ENCODE data around the gene OR9A4. TPM values are rescaled to one million over a fixed set of nuclear protein-coding genes. Genes with fewer than 3 reads are reported as not detected.
"Not testable (repeated sequence)": the region's sequence is repeated elsewhere in the genome, so short reads cannot be mapped to it uniquely, and the experiment has no call there.

The OR9A4 gene, protein sequence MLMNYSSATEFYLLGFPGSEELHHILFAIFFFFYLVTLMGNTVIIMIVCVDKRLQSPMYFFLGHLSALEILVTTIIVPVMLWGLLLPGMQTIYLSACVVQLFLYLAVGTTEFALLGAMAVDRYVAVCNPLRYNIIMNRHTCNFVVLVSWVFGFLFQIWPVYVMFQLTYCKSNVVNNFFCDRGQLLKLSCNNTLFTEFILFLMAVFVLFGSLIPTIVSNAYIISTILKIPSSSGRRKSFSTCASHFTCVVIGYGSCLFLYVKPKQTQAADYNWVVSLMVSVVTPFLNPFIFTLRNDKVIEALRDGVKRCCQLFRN
- not detected for polyA plus RNA-seq (2012; ENCODE audit: insufficient read depth, insufficient read length)

DNA sequence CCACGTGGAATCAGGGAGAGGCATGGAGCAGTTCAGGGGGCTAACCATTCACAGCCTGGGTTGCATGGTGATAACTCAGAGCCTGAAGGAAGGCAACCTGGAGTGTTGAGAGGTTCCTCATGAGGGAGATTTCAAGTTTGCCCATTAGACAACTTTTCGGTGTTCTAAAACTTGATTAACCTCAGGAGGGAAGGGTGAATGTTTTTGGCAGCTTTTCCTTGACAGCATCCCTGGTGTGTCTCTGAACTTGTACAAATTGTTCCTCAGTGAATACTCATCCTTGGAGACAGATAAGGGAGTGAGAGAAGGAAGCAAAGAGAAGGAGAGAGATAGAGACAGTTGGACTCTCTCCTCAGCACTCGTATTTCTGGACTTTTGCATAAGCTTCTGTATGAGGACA is at the start of gene OR9A4:
TSS of gene OR9A4 (plus strand) at position 301 of the 400 bp plus-strand sequence. CDS start 2,477 bp downstream, outside the sequence.
- no peak within 1 kb of the TSS for H3K4me3 ChIP-seq (ENCODE audit: low read length)
- no peak for DNase-seq (ENCODE audit: low read depth, low spot score)

DNA sequence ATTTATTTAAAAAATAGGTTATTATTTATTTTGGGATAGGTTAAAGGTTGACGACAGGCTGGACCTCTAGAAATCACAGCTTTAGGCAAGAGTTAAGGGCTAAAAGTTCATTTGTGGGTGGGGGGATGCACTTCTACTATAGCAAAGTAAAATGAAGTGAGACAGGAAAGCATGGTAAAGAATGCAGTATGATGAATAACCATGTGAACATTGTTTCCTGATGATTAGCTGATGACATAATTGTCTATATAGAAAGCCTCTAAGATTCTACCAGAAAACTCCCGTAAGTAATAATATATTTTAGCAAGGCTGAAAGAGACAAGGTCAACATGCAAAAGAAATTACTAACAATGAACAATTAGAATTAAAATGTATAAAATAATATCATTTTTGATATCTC is 49.2 kb upstream of the OR9A4 start:
- DNase-seq (ENCODE audit: low read depth, low spot score), result no peak
- no peak overlapping the region for H3K4me3 ChIP-seq (ENCODE audit: low read length)

DNA sequence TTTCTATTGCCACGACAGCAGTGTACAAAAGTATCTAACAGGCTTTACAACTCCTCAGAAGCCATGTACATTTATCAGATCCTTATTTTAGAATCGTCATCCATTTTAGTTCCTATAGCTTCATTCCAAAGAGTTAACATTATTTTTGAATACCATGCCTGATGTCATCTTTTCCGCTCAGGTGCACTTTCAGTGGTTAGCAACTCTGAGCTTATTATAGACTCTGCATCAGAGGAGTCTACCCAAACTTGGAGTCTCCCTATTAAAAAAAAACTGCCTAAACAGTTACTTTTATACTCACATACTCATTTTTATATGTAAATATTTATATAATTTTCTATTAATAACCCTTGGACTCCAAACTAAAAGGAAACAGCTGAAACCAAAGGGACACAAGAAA is 43.3 kb upstream of the OR9A4 start:
- no peak overlapping the region for H3K4me3 ChIP-seq (ENCODE audit: low read length)
- no peak for DNase-seq (ENCODE audit: low read depth, low spot score)

DNA sequence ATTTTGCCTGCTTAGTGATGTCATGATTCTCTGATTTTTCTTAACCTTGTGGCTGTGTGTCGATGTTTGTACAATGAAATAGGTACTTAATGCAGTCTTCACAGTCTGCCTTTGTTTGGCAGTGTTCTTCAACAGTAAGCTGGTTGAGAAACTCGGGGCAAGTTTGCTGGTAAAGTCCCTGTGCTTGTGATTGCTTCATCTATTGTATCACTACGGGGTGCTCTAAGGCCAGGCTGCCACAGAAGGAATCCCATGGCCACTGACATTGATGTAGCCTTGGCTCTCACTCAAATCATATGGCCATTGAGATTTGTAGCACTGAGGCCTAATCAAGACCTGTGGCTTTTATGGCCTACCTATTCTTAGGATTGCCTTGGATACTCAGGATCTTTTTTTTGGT is 41.4 kb upstream of the OR9A4 start:
- no peak overlapping the region for H3K4me3 ChIP-seq (ENCODE audit: low read length)
- no peak for DNase-seq (ENCODE audit: low read depth, low spot score)

DNA sequence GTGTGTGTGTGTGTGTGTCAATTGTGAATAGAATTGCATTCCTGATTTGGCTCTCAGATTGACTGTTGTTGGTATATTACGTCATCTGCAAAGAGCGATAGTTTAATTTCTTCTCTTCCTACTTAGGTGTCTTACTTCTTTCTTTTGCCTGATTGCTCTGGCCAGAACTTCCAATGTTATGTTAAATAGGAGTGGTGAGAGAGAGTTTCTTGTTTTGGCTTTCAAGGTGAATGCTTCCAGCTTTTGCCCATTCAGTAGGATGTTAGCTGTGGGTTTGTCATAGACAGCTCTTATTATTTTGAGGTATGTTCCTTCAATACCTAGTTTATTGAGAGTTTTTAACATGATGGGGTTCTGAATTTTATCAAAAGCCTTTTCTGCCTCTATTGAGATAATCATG is 40.7 kb upstream of the OR9A4 start:
- no peak overlapping the region for H3K4me3 ChIP-seq (ENCODE audit: low read length)
- DNase-seq (ENCODE audit: low read depth, low spot score), result no peak

DNA sequence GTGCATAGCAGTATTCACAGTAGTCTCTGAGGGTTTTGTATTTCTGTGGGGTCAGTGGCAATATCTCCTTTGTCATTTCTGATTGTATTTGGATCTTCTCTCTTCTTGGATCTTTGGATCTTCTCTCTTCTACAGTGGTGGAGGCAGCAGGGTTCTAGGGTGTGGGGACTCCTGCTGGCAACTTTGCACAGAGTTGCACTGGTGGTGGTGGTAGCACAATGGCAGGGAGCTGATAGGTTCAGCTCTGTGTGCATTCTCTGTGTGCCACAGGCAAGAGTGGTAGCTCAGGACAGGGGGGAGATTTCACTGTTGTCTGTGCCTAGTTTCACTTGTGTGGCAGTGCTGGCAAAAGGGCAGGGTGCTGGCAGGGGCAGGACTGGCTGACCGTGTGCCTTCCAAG is 39.8 kb upstream of the OR9A4 start:
- DNase-seq (ENCODE audit: low read depth, low spot score), result no peak
- H3K4me3 ChIP-seq (ENCODE audit: low read length), result no peak overlapping the region

DNA sequence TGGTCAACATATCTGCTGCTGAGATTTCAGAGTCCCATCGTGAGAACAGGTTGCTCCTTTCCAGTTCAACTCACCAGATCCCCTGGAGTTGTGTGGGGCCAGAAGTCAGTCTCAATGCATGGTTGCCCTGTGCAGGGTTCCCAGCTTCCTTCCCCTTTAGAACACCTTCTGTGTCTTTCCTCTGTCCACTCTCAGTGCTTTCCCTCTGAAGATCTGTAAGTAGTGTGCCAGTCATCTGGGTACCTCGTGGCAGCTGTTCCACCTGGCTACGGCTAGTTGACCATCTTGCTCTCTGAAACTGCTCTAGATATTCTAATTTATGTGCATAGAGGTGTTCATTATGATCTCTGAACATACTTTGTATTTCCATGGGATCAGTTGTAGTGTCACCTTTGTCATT is 38.8 kb upstream of the OR9A4 start:
- H3K4me3 ChIP-seq (ENCODE audit: low read length), result no peak overlapping the region

DNA sequence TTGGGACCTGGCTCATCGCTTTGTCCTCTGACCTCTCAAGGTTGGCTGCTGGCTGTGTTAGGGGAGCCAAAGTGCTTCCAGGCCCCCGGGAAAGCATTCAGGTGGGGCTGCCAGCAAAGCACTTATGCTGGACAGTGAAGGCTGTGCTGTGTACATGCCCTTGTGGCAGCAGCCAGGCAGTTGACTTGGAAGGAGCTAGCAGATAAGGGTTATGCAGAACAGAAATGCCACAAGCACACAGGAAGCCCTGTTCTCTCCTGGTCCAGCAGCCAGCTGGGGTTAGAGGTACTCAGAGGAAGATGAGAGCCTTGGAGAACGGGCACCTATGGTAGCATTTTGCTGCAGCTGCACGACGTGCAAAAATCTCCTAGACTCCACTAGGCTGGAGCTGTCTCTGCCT is 35.2 kb upstream of the OR9A4 start:
- H3K4me3 ChIP-seq (ENCODE audit: low read length), result no peak overlapping the region
- DNase-seq (ENCODE audit: low read depth, low spot score), result no peak

More for the DNA sequence above, 38.8 kb upstream of the OR9A4 start:
- no peak for DNase-seq (ENCODE audit: low read depth, low spot score)

DNA sequence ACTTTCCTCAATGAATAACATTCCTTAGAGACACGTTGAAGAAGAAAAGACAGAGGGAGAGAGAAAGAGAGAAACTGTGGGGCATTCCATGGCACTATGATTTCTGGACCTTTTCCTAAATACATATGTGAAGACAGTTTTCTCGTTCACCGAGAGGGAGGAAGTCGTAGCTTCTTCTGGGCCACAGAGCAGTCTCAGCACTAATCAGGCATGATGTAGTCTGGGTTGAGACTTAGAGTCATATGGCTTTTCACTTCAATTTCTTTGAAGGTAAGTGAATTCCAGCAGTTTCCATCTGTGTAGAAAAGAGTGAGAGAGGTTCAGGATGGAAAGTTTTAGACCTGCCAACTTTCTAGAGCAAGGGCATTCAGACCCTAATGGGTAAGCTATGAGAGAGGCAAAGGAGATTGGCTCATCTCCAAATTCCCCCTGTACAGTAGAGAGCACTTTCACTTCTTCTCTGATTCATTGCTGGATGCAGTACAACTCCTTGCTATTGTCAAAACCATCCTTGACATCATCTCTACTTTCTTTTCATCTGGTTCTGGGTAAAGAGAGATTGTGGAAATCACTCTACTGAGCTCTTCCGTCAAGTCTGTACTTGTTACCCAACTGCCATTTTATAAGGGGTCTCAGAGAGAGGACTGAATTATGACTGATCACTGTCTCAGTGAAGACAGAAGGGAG is 31.5 kb upstream of the OR9A4 start:
- H3K4me3 ChIP-seq (ENCODE audit: low read length), result no peak overlapping the region
- no peak for DNase-seq (ENCODE audit: low read depth, low spot score)

DNA sequence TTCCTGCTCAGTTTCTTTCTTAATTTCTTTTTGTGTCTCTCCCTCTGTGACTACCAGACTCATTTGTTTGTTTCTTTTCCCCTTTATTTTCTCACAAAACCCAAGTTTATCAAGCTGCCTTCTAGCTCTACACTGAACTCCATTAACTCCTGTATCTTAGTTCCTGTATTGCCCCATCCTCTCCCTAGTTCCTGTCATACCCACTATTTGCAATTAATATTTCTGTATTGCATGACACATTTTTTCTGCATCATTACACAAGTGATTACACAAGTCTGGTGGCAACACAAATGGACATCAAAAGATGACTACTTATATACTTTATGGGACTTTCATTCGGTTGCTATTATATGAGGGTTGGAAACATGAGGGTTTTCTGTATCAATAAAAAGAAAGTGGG is 26.9 kb upstream of the OR9A4 start:
- DNase-seq (ENCODE audit: low read depth, low spot score), result no peak
- no peak overlapping the region for H3K4me3 ChIP-seq (ENCODE audit: low read length)

DNA sequence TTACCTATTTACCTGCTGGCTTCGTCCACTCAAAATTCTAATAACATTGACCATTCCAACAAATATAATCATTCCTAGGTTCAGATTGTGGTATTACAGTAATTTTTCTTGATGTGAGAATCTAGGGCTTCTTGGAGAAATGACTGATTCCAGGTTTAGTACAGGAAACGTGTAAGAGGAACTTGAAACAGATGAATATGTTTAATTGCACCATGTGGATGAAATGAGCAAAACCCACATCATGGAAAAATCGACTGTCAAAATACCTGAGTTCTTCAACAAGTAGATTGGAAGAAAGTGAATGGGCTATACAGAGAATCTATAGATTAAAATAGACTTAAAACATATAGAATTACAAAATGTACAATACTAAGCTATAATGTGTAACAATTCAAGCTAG is 24.9 kb upstream of the OR9A4 start:
- no peak overlapping the region for H3K4me3 ChIP-seq (ENCODE audit: low read length)
- DNase-seq (ENCODE audit: low read depth, low spot score), result no peak

DNA sequence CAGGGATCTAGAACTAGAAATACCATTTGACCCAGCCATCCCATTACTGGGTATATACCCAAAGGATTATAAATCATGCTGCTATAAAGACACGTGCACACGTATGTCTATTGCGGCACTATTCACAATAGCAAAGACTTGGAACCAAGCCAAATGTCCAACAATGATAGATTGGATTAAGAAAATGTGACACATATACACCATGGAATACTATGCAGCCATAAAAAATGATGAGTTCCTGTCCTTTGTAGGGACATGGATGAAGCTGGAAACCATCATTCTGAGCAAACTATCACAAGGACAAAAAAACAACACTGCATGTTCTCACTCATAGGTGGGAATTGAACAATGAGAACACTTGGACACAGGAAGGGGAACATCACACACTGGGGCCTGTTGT is 16.8 kb upstream of the OR9A4 start:
- DNase-seq (ENCODE audit: low read depth, low spot score); H3K4me3 ChIP-seq (ENCODE audit: low read length): not testable (repeated sequence)

DNA sequence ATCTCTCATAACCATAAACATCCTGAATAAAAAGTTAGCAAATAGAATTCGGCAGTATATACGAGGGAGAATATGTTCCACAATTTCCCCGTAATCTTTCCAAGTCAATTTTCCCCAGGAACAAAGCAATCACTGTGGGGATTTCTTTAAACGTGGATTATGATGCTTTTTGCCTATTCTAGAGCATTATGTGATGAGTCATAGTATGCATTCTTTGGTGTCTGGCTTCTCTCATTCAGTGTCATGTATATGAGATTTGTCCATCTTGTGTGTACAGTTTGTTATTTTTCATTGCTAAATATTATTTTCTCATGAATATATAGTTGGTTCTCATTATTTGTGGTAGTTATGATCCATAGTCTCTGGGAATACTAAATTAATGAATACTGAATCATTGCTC is 9.9 kb upstream of the OR9A4 start:
- DNase-seq (ENCODE audit: low read depth, low spot score), result no peak

DNA sequence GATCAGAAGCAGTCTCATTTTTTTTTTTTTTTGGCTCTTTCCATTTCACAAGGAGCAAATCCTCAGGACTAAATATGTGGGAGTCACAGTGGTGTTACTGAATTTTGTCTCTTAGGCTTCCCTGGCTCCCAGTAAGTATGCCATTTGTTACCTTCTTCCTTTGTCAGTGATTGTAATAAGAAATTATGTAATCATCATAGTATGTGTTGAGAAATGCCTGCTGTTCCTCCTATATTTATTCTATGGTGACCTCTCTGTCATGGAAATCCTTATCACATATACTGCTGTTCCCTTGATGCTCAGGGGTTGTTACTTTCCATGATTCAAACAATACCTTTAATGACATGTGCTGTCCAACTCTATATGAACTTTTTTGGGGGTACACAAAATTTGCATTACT is 4.8 kb upstream of the OR9A4 start:
- no peak overlapping the region for H3K4me3 ChIP-seq (ENCODE audit: low read length)
- no peak for DNase-seq (ENCODE audit: low read depth, low spot score)

More for the DNA sequence above, 9.9 kb upstream of the OR9A4 start:
- no peak overlapping the region for H3K4me3 ChIP-seq (ENCODE audit: low read length)

DNA sequence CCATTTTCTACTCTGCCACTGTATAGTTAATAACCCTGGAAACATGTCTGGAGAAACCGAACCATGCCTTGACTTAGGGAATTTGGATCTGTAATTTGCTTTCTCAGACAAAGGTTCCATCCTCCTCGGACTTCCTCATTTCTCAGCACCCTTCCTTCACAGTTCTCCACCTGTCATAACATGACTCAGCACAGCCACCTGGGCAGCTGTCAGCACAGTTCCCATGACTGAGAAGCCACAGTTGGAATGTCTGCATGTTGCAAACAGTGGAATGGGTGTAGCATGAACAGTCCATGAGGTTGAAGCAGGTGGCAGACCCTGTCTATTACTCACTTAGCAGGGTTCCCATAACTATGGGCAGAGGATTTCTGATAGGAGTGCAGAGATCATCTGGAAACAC is 634 bp upstream of the OR9A4 start:
- DNase-seq (ENCODE audit: low read depth, low spot score), result no peak
- no peak overlapping the region for H3K4me3 ChIP-seq (ENCODE audit: low read length)

DNA sequence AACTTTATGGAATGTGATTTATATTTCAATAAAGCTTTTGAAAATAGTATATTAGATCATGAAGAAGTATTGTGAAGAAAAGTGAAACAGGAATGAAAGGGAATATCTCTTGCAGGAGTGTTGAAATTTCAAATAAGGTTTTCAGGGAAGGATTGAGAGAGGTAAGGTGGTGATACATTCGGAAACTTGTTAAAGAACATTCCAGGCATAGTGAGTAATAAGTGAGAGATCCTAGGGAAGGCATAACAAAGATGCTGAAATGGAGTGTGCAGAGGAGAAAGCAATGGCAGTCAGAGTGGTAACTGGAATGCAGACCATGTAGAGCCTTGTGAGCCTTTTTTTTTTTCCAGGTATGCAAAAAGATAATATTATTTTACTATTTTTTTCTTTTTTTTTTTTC is 4.1 kb downstream of the OR9A4 start:
- H3K4me3 ChIP-seq (ENCODE audit: low read length), result no peak overlapping the region
- DNase-seq (ENCODE audit: low read depth, low spot score), result no peak

DNA sequence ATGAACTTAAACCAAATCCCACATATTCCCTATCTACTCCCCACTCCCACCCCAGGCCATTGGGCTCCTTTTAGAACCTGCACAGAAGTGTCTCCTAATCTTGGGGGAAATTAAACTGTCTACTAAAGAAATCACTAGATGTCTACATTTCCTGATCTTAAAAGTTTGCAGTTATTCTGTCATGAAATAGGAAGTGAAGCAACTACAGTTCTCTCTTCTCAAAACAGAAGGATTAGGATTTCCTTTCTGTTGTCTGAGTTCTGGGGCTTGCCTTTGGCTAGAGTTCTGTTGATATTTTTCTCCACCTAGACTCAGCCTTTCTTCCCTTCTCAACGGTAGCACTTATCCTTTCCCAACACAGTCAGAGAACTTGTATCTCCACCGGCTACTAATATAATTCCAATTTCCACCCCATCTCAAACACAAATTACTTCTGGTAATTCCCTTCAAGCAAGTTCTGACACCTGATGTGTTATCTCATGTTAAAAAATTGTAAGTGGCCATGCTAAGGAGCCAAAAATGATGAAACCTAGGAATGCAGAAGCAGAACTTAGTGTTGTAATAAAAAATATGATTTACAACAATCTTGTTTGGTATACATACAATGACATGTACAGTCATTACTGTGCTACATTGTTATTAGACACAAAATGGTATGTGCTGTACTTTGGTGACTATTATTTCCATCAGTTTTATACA is 12.1 kb downstream of the OR9A4 start:
- no peak for DNase-seq (ENCODE audit: low read depth, low spot score)

DNA sequence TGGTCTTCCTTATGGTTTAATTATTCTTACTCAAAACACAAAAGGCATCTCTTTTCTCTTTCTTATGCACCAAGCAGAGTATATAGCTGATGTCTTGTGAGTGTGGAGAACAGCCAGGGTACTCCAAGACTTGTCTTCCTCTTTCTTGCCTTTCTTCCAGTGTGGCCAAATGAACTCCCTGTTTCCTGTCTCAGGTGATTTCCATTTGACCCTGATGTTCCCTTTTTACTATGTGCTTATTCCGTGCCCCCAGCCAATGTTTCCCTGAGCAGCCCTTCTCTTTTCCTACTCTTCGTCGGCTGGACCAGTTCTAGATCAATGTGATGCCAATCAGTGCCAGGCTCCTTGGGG is 12.6 kb downstream of the OR9A4 start:
- no peak for DNase-seq (ENCODE audit: low read depth, low spot score)
- no peak overlapping the region for H3K4me3 ChIP-seq (ENCODE audit: low read length)

More for the DNA sequence above, 12.1 kb downstream of the OR9A4 start:
- H3K4me3 ChIP-seq (ENCODE audit: low read length), result no peak overlapping the region

DNA sequence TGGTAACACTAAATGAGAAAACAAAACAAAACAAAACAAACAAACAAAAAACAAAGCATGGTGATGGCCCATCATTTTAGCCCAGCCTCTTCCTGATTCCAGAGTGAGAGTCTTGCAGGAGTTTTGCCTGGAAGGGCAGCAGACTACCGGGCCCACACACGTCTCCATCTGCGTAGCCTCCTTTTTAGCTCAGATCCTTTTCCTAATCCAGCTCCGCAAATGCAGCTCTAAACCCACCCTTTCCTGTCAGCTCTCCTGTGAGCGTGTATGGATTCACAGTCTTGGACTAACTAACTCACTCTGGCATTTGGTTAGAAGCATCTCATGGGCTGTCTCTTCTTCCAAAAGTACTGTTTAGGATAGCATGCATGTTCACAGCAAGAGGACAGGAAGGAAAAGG is 14.0 kb downstream of the OR9A4 start:
- no peak for DNase-seq (ENCODE audit: low read depth, low spot score)
- H3K4me3 ChIP-seq (ENCODE audit: low read length), result no peak overlapping the region

DNA sequence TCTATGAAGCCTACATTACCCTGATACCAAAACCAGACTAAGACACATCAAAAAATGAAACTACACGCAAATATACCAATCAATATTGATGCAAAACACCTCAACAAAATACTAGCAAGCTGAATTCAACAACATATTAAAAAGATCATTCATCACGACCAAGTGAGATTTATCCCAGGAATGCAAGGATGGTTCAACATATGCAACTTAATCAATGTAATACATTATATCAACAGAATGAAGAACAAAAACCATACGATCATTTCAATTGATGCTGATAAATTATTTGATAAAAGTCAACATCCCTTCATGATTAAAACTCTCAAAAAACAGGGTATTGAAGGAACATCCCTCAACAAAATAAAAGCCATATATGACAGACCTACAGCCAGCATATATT is 24.9 kb downstream of the OR9A4 start:
- no peak overlapping the region for H3K4me3 ChIP-seq (ENCODE audit: low read length)
- no peak for DNase-seq (ENCODE audit: low read depth, low spot score)

Measured in Jurkat, Clone E6-1 (cell line).